Panc1 (cell line): ENCODE measurements around the gene METRN.

Experiments
- SIN3A ChIP-seq: IDR thresholded peaks from 2 replicates; pipeline ENCODE4 v1.6.1; 2012; ENCODE audit warnings: low read depth, mild to moderate bottlenecking, low read length, moderate library complexity, borderline replicate concordance; ENCODE audit not compliant: insufficient read depth
- TF ChIP-seq, protein P1 (sequence below): fragments of 450-650 bp; IDR thresholded peaks from 2 replicates; pipeline ENCODE4 v1.5.1; 2017; ENCODE audit warnings: mild to moderate bottlenecking
- TF ChIP-seq, protein P2 (sequence below), 2 experiments: IDR thresholded peaks; 2 replicates each; pipeline ENCODE4 v1.6.1; 2011 to 2012; ENCODE audit warnings: low read depth in 2 of 2, control low read depth in 1 of 2, low read length in 1 of 2, mild to moderate bottlenecking in 1 of 2, moderate library complexity in 1 of 2; ENCODE audit not compliant: insufficient read depth in 1 of 2

- TF ChIP-seq, protein P1, sequence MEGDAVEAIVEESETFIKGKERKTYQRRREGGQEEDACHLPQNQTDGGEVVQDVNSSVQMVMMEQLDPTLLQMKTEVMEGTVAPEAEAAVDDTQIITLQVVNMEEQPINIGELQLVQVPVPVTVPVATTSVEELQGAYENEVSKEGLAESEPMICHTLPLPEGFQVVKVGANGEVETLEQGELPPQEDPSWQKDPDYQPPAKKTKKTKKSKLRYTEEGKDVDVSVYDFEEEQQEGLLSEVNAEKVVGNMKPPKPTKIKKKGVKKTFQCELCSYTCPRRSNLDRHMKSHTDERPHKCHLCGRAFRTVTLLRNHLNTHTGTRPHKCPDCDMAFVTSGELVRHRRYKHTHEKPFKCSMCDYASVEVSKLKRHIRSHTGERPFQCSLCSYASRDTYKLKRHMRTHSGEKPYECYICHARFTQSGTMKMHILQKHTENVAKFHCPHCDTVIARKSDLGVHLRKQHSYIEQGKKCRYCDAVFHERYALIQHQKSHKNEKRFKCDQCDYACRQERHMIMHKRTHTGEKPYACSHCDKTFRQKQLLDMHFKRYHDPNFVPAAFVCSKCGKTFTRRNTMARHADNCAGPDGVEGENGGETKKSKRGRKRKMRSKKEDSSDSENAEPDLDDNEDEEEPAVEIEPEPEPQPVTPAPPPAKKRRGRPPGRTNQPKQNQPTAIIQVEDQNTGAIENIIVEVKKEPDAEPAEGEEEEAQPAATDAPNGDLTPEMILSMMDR: no peak
- TF ChIP-seq SIN3A: no peak
- TF ChIP-seq, protein P2, sequence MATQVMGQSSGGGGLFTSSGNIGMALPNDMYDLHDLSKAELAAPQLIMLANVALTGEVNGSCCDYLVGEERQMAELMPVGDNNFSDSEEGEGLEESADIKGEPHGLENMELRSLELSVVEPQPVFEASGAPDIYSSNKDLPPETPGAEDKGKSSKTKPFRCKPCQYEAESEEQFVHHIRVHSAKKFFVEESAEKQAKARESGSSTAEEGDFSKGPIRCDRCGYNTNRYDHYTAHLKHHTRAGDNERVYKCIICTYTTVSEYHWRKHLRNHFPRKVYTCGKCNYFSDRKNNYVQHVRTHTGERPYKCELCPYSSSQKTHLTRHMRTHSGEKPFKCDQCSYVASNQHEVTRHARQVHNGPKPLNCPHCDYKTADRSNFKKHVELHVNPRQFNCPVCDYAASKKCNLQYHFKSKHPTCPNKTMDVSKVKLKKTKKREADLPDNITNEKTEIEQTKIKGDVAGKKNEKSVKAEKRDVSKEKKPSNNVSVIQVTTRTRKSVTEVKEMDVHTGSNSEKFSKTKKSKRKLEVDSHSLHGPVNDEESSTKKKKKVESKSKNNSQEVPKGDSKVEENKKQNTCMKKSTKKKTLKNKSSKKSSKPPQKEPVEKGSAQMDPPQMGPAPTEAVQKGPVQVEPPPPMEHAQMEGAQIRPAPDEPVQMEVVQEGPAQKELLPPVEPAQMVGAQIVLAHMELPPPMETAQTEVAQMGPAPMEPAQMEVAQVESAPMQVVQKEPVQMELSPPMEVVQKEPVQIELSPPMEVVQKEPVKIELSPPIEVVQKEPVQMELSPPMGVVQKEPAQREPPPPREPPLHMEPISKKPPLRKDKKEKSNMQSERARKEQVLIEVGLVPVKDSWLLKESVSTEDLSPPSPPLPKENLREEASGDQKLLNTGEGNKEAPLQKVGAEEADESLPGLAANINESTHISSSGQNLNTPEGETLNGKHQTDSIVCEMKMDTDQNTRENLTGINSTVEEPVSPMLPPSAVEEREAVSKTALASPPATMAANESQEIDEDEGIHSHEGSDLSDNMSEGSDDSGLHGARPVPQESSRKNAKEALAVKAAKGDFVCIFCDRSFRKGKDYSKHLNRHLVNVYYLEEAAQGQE (IDR thresholded peaks at IDR 0.05; ENCODE audit: insufficient read depth in 1 of 2, low read depth in 2 of 2, low read length in 1 of 2): peak in 1 of 2 experiments; percentile 66; a peak in 2 of 4 replicates
Observed at GRCh38 chr16:720990-721764, 6.3 kb downstream of the METRN start, which contains the start of gene ANTKMT.
